Measurements from ENCODE around the gene MIX23. TPM values are rescaled to one million over a fixed set of nuclear protein-coding genes. Genes with fewer than 3 reads are reported as not detected.

The MIX23 gene
- total RNA-seq, 2 experiments from 2014 or later = 183 to 197 TPM

GRCh38 chr3:122396511-122396910 is 13.5 kb upstream of the MIX23 start:
- ChIA-PET CTCF (no interaction called here), POLR2A (no interaction called here)

- POLR2A ChIA-PET = interaction anchor here (0.6 kb wide), 1 partner anchor 512 kb away, joined by 3 read pairs; no protein-coding TSS in a partner anchor
These were observed 12.6 kb upstream of the MIX23 start for GRCh38 chr3:122395582-122395981.

GRCh38 chr3:122394173-122394572 is 11.1 kb upstream of the MIX23 start:
- CTCF ChIA-PET = interaction anchor here (1.6 kb wide), 1 partner anchor 12 kb away, joined by 5 read pairs; the partner anchor contains the start of gene MIX23

More at GRCh38 chr3:122395582-122395981, 12.6 kb upstream of the MIX23 start:
- CTCF ChIA-PET = no interaction called here

GRCh38 chr3:122392868-122393844 is 10.1 kb upstream of the MIX23 start:
- CTCF ChIA-PET = interaction anchor here (0.6 to 1.6 kb wide), 9 partner anchors 9 to 1831 kb away, joined by 3 to 7 read pairs (median 3); partner anchors contain the start of genes FAM162A, MIX23, PARP14 and WDR5B
- POLR2A ChIA-PET = interaction anchor here (1.0 to 1.7 kb wide), 2 partner anchors 9 to 23 kb away, joined by 5 to 9 read pairs; partner anchors contain the start of genes FAM162A and WDR5B

More at GRCh38 chr3:122394173-122394572, 11.1 kb upstream of the MIX23 start:
- POLR2A ChIA-PET = interaction anchor here (1.7 kb wide), 1 partner anchor 10 kb away, joined by 9 read pairs; the partner anchor contains the start of gene FAM162A

- CTCF ChIA-PET = no interaction called here
- POLR2A ChIA-PET = no interaction called here
These were observed 8.8 kb upstream of the MIX23 start for GRCh38 chr3:122391681-122392446.

GRCh38 chr3:122390665-122391064 is 7.6 kb upstream of the MIX23 start:
- ChIA-PET CTCF (no interaction called here), POLR2A (no interaction called here)

- ChIA-PET POLR2A (no interaction called here), CTCF (interaction anchor here (0.8 kb wide), 1 partner anchor 22 kb away, joined by 3 read pairs; no protein-coding TSS in a partner anchor)
These were observed 6.9 kb upstream of the MIX23 start for GRCh38 chr3:122389892-122390291.

- CTCF ChIA-PET = no interaction called here
- POLR2A ChIA-PET = interaction anchor here (0.7 kb wide), 1 partner anchor 221 kb away, joined by 6 read pairs; no protein-coding TSS in a partner anchor
These were observed 6.2 kb upstream of the MIX23 start for GRCh38 chr3:122389197-122389596.

- CTCF ChIA-PET = no interaction called here
- POLR2A ChIA-PET = no interaction called here
These were observed 4.7 kb upstream of the MIX23 start for GRCh38 chr3:122387709-122388108.

GRCh38 chr3:122383771-122384697 is 1.0 kb upstream of the MIX23 start, which contains the start of gene FAM162A:
TSS of gene FAM162A (plus strand) at chr3:122384182. CDS start at chr3:122384266, 84 bp downstream.
- CTCF ChIA-PET = interaction anchor here (0.5 to 1.7 kb wide), 15 partner anchors 9 to 839 kb away, joined by 3 to 8 read pairs (median 3); partner anchors contain the start of gene WDR5B
- POLR2A ChIA-PET = interaction anchor here (0.6 to 1.4 kb wide), 13 partner anchors 9 to 552 kb away, joined by 3 to 15 read pairs (median 4); partner anchors contain the start of genes KPNA1 and WDR5B

GRCh38 chr3:122377975-122378374 is 5.1 kb downstream of the MIX23 start:
- ChIA-PET POLR2A (no interaction called here), CTCF (no interaction called here)

- ChIA-PET POLR2A (no interaction called here), CTCF (interaction anchor here (0.7 kb wide), 1 partner anchor 104 kb away, joined by 3 read pairs; no protein-coding TSS in a partner anchor)
These were observed 9.0 kb downstream of the MIX23 start for GRCh38 chr3:122374034-122374433.

GRCh38 chr3:122366379-122366749 is 16.7 kb downstream of the MIX23 start:
- ChIA-PET POLR2A (interaction anchor here (1.0 kb wide), 1 partner anchor 17 kb away, joined by 4 read pairs; the partner anchor contains the start of gene FAM162A), CTCF (interaction anchor here (0.8 kb wide), 1 partner anchor 16 kb away, joined by 3 read pairs; no protein-coding TSS in a partner anchor)

GRCh38 chr3:122365582-122366378 is 17.3 kb downstream of the MIX23 start:
- POLR2A ChIA-PET = interaction anchor here (1.0 kb wide), 1 partner anchor 18 kb away, joined by 4 read pairs; the partner anchor contains the start of gene FAM162A
- CTCF ChIA-PET = interaction anchor here (1.9 kb wide), 1 partner anchor 18 kb away, joined by 8 read pairs; the partner anchor contains the start of gene FAM162A

GRCh38 chr3:122365073-122365472 is 18.0 kb downstream of the MIX23 start:
- ChIA-PET CTCF (interaction anchor here (1.9 kb wide), 1 partner anchor 19 kb away, joined by 8 read pairs; the partner anchor contains the start of gene FAM162A), POLR2A (no interaction called here)

- ChIA-PET CTCF (interaction anchor here (1.9 kb wide), 1 partner anchor 19 kb away, joined by 8 read pairs; the partner anchor contains the start of gene FAM162A), POLR2A (no interaction called here)
These were observed 18.5 kb downstream of the MIX23 start for GRCh38 chr3:122364490-122364889.

GRCh38 chr3:122362026-122362425 is 21.0 kb downstream of the MIX23 start:
- ChIA-PET CTCF (interaction anchor here (0.5 to 0.6 kb wide), 2 partner anchors 34 to 848 kb away, joined by 3 to 4 read pairs; no protein-coding TSS in a partner anchor), POLR2A (no interaction called here)

Measured in activated CD8-positive, alpha-beta memory T cell treated with anti-CD3 and anti-CD28 coated beads for 36 hours (primary cell).